Measurements from ENCODE around the gene ADGRB3.

GRCh38 chr6:69368613-69369012 is 733.5 kb downstream of the ADGRB3 start:
- no peak for TF ChIP-seq GATA1 (IDR thresholded peaks at IDR 0.05; ENCODE audit: low read depth, low read length)
- TF ChIP-seq POLR2A (IDR thresholded peaks at IDR 0.05; ENCODE audit: low read length) = no peak
